Subcutaneous adipose tissue (tissue), 4 donors: ENCODE measurements around the gene PTS. TPM values are rescaled to one million over a fixed set of nuclear protein-coding genes. Genes with fewer than 3 reads are reported as not detected.

Source experiments
- CTCF ChIP-seq: fragments of 450-650 bp; IDR thresholded peaks from one replicate; pipeline ENCODE4 v1.5.1; 2016; ENCODE audit warnings: low read depth, mild to moderate bottlenecking, control low read depth, antibody characterized with exemption, moderate library complexity
- total RNA-seq, 4 donors: library from RNA; depleted of rRNA; stranded (reverse); fragments of >200 nt; gene quantifications; one replicate each; pipeline ENCODE4 v1.1.0, GENCODE V29; 2016

PTS gene
- total RNA-seq, 4 donors from 2014 or later: 19.8 to 40.1 (median 25.6) TPM

- TF ChIP-seq CTCF: no peak
These were observed 21.0 kb downstream of the PTS start for GRCh38 chr11:112247201-112247600.

GRCh38 chr11:112248201-112248600 lies 22.0 kb downstream of the PTS start:
- no peak for TF ChIP-seq CTCF

- no peak for TF ChIP-seq CTCF
These were observed 23.8 kb downstream of the PTS start for GRCh38 chr11:112249871-112250610.

GRCh38 chr11:112253605-112254242 lies 27.5 kb downstream of the PTS start:
- no peak for TF ChIP-seq CTCF

GRCh38 chr11:112255067-112255720 lies 29.0 kb downstream of the PTS start:
- TF ChIP-seq CTCF: no peak

- no peak for TF ChIP-seq CTCF
These were observed 34.3 kb downstream of the PTS start, which contains the start of gene PLET1 for GRCh38 chr11:112260490-112260889. Gene PLET1 (minus strand): TSS chr11:112260860. CDS start chr11:112260589, 271 bp downstream.

GRCh38 chr11:112265659-112266409 lies 39.6 kb downstream of the PTS start:
- TF ChIP-seq CTCF: no peak
